Transverse colon (tissue), 4 donors: ENCODE results near the gene HOXB7.

Experiments
- EP300 ChIP-seq: sonication (generic); formaldehyde crosslinking; IDR thresholded peaks from one replicate; pipeline ENCODE4 v1.6.1; 2017; ENCODE audit warnings: antibody characterized with exemption, low read depth
- POLR2A ChIP-seq: fragments of 450-650 bp; IDR thresholded peaks from one replicate; pipeline ENCODE4 v1.6.1; 2016; ENCODE audit warnings: antibody characterized with exemption, mild to moderate bottlenecking, moderate library complexity
- POLR2AphosphoS5 ChIP-seq, 3 donors: sonication (generic); formaldehyde crosslinking; IDR thresholded peaks; one replicate each; pipeline ENCODE4 v1.6.1; 2016; ENCODE audit warnings: antibody characterized with exemption in 3 of 3
- TF ChIP-seq, protein P1 (sequence below), 5 experiments: fragments of 200-600 bp in 3 of 5; fragments of 450-650 bp in 2 of 5; sonication (generic) in 3 of 5; IDR thresholded peaks; 1 replicate in 2 of 5; 2 replicates in 3 of 5; pipeline ENCODE4 v1.5.1; 2016 to 2017; ENCODE audit warnings: antibody characterized with exemption in 5 of 5, inconsistent platforms in 3 of 5, mild to moderate bottlenecking in 2 of 5, moderate library complexity in 1 of 5

DNA sequence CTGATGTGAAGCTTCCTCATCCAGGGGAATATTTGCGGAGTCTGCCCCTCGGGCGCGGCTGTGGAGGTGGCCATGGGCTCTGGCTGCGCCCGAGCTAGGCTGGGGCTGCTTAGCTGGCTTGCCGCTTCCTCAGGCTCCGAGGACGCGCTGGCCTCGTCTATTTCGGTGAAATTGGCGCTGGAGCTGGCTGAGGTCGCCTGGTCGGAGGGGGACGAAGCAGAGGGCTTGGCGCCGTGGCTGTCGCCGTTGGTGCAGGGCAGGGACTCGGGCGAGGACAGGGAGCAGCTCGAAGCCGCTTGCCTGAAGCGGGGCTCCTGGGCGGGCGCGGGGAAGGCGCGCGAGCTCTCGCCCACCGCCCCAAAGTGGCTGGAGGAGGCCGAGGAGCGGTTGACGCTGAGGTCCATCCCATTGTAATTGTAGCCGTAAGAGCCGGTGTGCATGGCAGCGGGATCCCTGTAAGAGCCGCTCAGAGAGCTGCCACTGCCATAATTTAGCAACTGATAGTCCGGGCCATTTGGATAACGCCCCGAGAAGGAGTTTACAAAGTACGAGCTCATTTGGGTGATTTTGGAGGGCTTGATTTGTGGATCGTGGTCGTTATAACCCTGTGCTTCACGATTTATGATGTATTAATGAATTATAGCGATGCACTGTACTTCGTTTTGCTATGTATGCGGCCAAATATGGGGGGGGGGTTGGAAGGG is 17.5 kb downstream of the HOXB7 start, which contains the start of gene HOXB5:
- TF ChIP-seq POLR2A: no peak
- TF ChIP-seq, protein P1, sequence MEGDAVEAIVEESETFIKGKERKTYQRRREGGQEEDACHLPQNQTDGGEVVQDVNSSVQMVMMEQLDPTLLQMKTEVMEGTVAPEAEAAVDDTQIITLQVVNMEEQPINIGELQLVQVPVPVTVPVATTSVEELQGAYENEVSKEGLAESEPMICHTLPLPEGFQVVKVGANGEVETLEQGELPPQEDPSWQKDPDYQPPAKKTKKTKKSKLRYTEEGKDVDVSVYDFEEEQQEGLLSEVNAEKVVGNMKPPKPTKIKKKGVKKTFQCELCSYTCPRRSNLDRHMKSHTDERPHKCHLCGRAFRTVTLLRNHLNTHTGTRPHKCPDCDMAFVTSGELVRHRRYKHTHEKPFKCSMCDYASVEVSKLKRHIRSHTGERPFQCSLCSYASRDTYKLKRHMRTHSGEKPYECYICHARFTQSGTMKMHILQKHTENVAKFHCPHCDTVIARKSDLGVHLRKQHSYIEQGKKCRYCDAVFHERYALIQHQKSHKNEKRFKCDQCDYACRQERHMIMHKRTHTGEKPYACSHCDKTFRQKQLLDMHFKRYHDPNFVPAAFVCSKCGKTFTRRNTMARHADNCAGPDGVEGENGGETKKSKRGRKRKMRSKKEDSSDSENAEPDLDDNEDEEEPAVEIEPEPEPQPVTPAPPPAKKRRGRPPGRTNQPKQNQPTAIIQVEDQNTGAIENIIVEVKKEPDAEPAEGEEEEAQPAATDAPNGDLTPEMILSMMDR (IDR thresholded peaks at IDR 0.05): no peak
- TF ChIP-seq POLR2AphosphoS5 (IDR thresholded peaks at IDR 0.05): no peak
- TF ChIP-seq EP300: no peak
